Breast epithelium (tissue), 4 donors: ENCODE data around the gene DHX58. TPM values are rescaled to one million over a fixed set of nuclear protein-coding genes. Genes with fewer than 3 reads are reported as not detected.

Source experiments
- DNase-seq, 2 donors: peaks; one replicate each; pipeline ENCODE4 v3.0.0-alpha.2; 2019; ENCODE audit warnings: low spot score in 2 of 2
- H3K27ac ChIP-seq, 2 donors: fragments of 200-600 bp; sonication (generic) in 1 of 2; one replicate each; pipeline ENCODE4 v1.5.1; 2016 to 2019; ENCODE audit warnings: mild to moderate bottlenecking in 1 of 2
- H3K27me3 ChIP-seq, 2 donors: fragments of 200-600 bp; sonication (generic) in 1 of 2; one replicate each; pipeline versions ENCODE4 v1.5.1 to v1.6.0; 2017 to 2019; ENCODE audit warnings: control low read depth in 1 of 2, mild to moderate bottlenecking in 1 of 2
- H3K36me3 ChIP-seq: fragments of 200-600 bp; one replicate; pipeline ENCODE4 v1.5.1; 2019
- H3K4me1 ChIP-seq, 2 donors: fragments of 200-600 bp; sonication (generic); one replicate each; pipeline ENCODE4 v1.5.1; 2016 to 2019; ENCODE audit warnings: control low read depth in 1 of 2
- H3K4me3 ChIP-seq, 3 donors: fragments of 200-600 bp; sonication (generic); 1 replicate in 2 of 3; 2 replicates in 1 of 3; pipeline ENCODE4 v1.5.1; 2016 to 2019; ENCODE audit warnings: mild to moderate bottlenecking in 3 of 3, moderate library complexity in 2 of 3
- H3K9me3 ChIP-seq, 2 donors: fragments of 200-600 bp; sonication (generic) in 1 of 2; one replicate each; pipeline ENCODE4 v1.5.1; 2016 to 2019; ENCODE audit warnings: control low read depth in 1 of 2
- CTCF ChIP-seq, 3 donors: fragments of 450-650 bp; IDR thresholded peaks; one replicate each; pipeline ENCODE4 v1.5.1; 2016 to 2017; ENCODE audit warnings: antibody characterized with exemption in 3 of 3, mild to moderate bottlenecking in 3 of 3, moderate library complexity in 3 of 3
- POLR2A ChIP-seq: fragments of 450-650 bp; IDR thresholded peaks from one replicate; pipeline ENCODE4 v1.6.1; 2016; ENCODE audit warnings: antibody characterized with exemption, mild to moderate bottlenecking, moderate library complexity
- POLR2AphosphoS5 ChIP-seq, 3 donors: sonication (generic); formaldehyde crosslinking; IDR thresholded peaks; one replicate each; pipeline ENCODE4 v1.6.1; 2017; ENCODE audit warnings: antibody characterized with exemption in 3 of 3
- intact Hi-C: fragments of 100-400 bp; cut with DNase I; formaldehyde crosslinking; loops from one replicate; pipeline ENCODE4 v1.15.1; 2023; ENCODE audit warnings: low total_unique reads
- total RNA-seq, 3 donors: library from RNA; depleted of rRNA; stranded (reverse); fragments of >200 nt; gene quantifications; one replicate each; pipeline ENCODE4 v1.1.0, GENCODE V29; 2016

Gene DHX58
- total RNA-seq, 3 donors from 2014 or later, result 13.1 to 22.8 (median 13.4) TPM

GRCh38 chr17:42111871-42112551 lies 503 bp downstream of the DHX58 start:
- TF ChIP-seq POLR2AphosphoS5 (IDR thresholded peaks at IDR 0.05) (peak in 1 of 3 donors; percentile 33), POLR2A (no peak)
- DNase-seq, result peak in 1 of 2 donors; percentile 35
- Histone ChIP-seq H3K4me1 (peaks cover 6 to 9% of the 10 kb centered on the region in 2 donors), H3K9me3 (no peaks in the 10 kb centered on the region), H3K27ac (peak overlapping the region; percentile 91), H3K36me3 (no peaks in the 10 kb centered on the region), H3K27me3 (no peaks in the 10 kb centered on the region), H3K4me3 (peak overlapping the region; percentile 57 to 82 (median 66))
- intact Hi-C loops, result loop anchor here (5.0 kb wide), 1 partner anchor 85 kb away; no protein-coding TSS in a partner anchor

- intact Hi-C loops, result loop anchor here (5.0 kb wide), 1 partner anchor 84 kb away; no protein-coding TSS in a partner anchor
- Histone ChIP-seq H3K4me1 (peaks cover 6 to 9% of the 10 kb centered on the region in 2 donors), H3K9me3 (no peaks in the 10 kb centered on the region), H3K36me3 (no peaks in the 10 kb centered on the region), H3K27me3 (no peaks in the 10 kb centered on the region), H3K4me3 (peak overlapping the region in 2 of 3 donors; percentile 66 to 82), H3K27ac (peak overlapping the region; percentile 91)
- TF ChIP-seq CTCF (IDR thresholded peaks at IDR 0.05), result no peak
- no peak for TF ChIP-seq POLR2AphosphoS5 (IDR thresholded peaks at IDR 0.05)
- no peak for TF ChIP-seq POLR2A
- no peak for DNase-seq
These were observed 1.3 kb downstream of the DHX58 start for GRCh38 chr17:42111265-42111636.

- peak overlapping the region in 1 of 2 donors; percentile 91 for H3K27ac ChIP-seq
- peaks cover 6 to 9% of the 10 kb centered on the region in 2 donors for H3K4me1 ChIP-seq
- H3K4me3 ChIP-seq, result no peak overlapping the region
These were observed 1.9 kb downstream of the DHX58 start for GRCh38 chr17:42110301-42111264.

GRCh38 chr17:42109086-42109485 lies 3.4 kb downstream of the DHX58 start:
- H3K4me1 ChIP-seq, result peaks cover 6 to 9% of the 10 kb centered on the region in 2 donors
- H3K36me3 ChIP-seq, result no peaks in the 10 kb centered on the region
- no peak for TF ChIP-seq CTCF (IDR thresholded peaks at IDR 0.05)
- TF ChIP-seq POLR2AphosphoS5 (IDR thresholded peaks at IDR 0.05), result no peak
- TF ChIP-seq POLR2A, result no peak
- no peak overlapping the region for H3K27ac ChIP-seq
- H3K9me3 ChIP-seq, result no peaks in the 10 kb centered on the region
- DNase-seq, result no peak
- intact Hi-C loops, result loop anchor here (10.0 kb wide), 1 partner anchor 144 kb away; the partner anchor contains the start of gene CNP
- no peaks in the 10 kb centered on the region for H3K27me3 ChIP-seq
- no peak overlapping the region for H3K4me3 ChIP-seq

More at GRCh38 chr17:42110301-42111264, 1.9 kb downstream of the DHX58 start:
- Histone ChIP-seq H3K27me3 (no peaks in the 10 kb centered on the region), H3K9me3 (no peaks in the 10 kb centered on the region), H3K36me3 (no peaks in the 10 kb centered on the region)
- intact Hi-C loops, result loop anchor here (5.0 kb wide), 1 partner anchor 83 kb away; no protein-coding TSS in a partner anchor
- no peak for TF ChIP-seq CTCF (IDR thresholded peaks at IDR 0.05)
- TF ChIP-seq POLR2AphosphoS5 (IDR thresholded peaks at IDR 0.05), result no peak
- no peak for TF ChIP-seq POLR2A
- no peak for DNase-seq
